H1 (cell line): ENCODE measurements around the gene HRH4. TPM values are rescaled to one million over a fixed set of nuclear protein-coding genes. Genes with fewer than 3 reads are reported as not detected.

ENCODE experiments used
- CTCF ChIA-PET: fragments of 300-600 bp; sonication (Branson Sonifier 250); formaldehyde crosslinking; loops from one replicate; lab custom pipeline; 2021; ENCODE audit not compliant: partially characterized antibody; lab: Charles Lee
- POLR2A ChIA-PET: fragments of 300-600 bp; sonication (Branson Sonifier 250); formaldehyde crosslinking; loops from one replicate; lab custom pipeline; 2021; ENCODE audit warnings: inconsistent platforms; ENCODE audit not compliant: partially characterized antibody; lab: Charles Lee
- DNase-seq, 2 experiments: peaks; one replicate each; pipeline versions ENCODE4 v3.0.0 to v3.0.0-alpha.2; 2010 to 2022; ENCODE audit warnings: low spot score in 2 of 2, low read depth in 1 of 2, mixed read lengths in 1 of 2
- FAIRE-seq: peaks from 2 replicates; lab custom pipeline; 2011; peaks lifted over from hg19 to GRCh38; lab: Jason Lieb, UNC
- H2AFZ ChIP-seq: 2 replicates; pipeline ENCODE4 v1.8.1; 2012; ENCODE audit warnings: low read length, inconsistent platforms
- H2AK5ac ChIP-seq: 2 replicates; pipeline ENCODE4 v1.6.1; 2013; ENCODE audit warnings: low read depth, low read length
- H2BK120ac ChIP-seq: replicated peaks from 2 replicates; pipeline ENCODE3; 2013; ENCODE audit warnings: low read depth, low read length, inconsistent platforms
- H2BK12ac ChIP-seq: 2 replicates; pipeline ENCODE4 v1.6.1; 2013; ENCODE audit warnings: low read depth, low read length
- H2BK15ac ChIP-seq: 2 replicates; pipeline ENCODE4 v1.6.1; 2013; ENCODE audit warnings: low read length
- H2BK20ac ChIP-seq: 2 replicates; pipeline ENCODE4 v1.6.1; 2013; ENCODE audit warnings: low read length
- H2BK5ac ChIP-seq: 2 replicates; pipeline ENCODE4 v1.6.1; 2013; ENCODE audit warnings: low read depth, low read length
- H3K14ac ChIP-seq: 2 replicates; pipeline ENCODE4 v1.6.1; 2013; ENCODE audit warnings: inconsistent platforms; ENCODE audit not compliant: insufficient read length
- H3K18ac ChIP-seq: 2 replicates; pipeline ENCODE4 v1.6.1; 2013; ENCODE audit warnings: low read length; ENCODE audit errors: extremely low read depth
- H3K23ac ChIP-seq: 2 replicates; pipeline ENCODE4 v1.6.1; 2013; ENCODE audit warnings: inconsistent platforms; ENCODE audit not compliant: insufficient read length
- H3K23me2 ChIP-seq: 2 replicates; pipeline ENCODE4 v1.6.1; 2013; ENCODE audit warnings: low read depth, low read length
- H3K27ac ChIP-seq: 2 replicates; pipeline ENCODE4 v1.6.1; 2011; ENCODE audit warnings: low read depth, low read length, inconsistent platforms
- H3K27me3 ChIP-seq, 4 experiments: replicated peaks in 1 of 4; 1 replicate in 1 of 4; 2 replicates in 3 of 4; pipeline versions ENCODE4 v1.6.1 to v1.8.1; 2011 to 2013; ENCODE audit warnings: low read length in 3 of 4, mild to moderate bottlenecking in 3 of 4, inconsistent platforms in 2 of 4, mixed read lengths in 2 of 4, moderate library complexity in 1 of 4; ENCODE audit not compliant: control insufficient read depth in 3 of 4, insufficient read depth in 3 of 4; ENCODE audit errors: extremely low read depth in 1 of 4
- H3K36me3 ChIP-seq, 4 experiments: 2 replicates each; pipeline versions ENCODE4 v1.6.1 to v1.8.1; 2011 to 2013; ENCODE audit warnings: mild to moderate bottlenecking in 4 of 4, low read length in 3 of 4, moderate library complexity in 2 of 4, control low read depth in 1 of 4, inconsistent platforms in 1 of 4; ENCODE audit not compliant: insufficient read depth in 4 of 4, control insufficient read depth in 2 of 4
- H3K4ac ChIP-seq: replicated peaks from 2 replicates; pipeline ENCODE3; 2013; ENCODE audit warnings: low read length, low read depth, mixed read lengths, inconsistent platforms; ENCODE audit not compliant: insufficient read length
- H3K4me1 ChIP-seq, 4 experiments: replicated peaks in 1 of 4; 1 replicate in 1 of 4; 2 replicates in 3 of 4; pipeline versions ENCODE4 v1.6.1 to v1.8.1; 2011 to 2013; ENCODE audit warnings: low read length in 3 of 4, inconsistent platforms in 2 of 4, mixed read lengths in 1 of 4; ENCODE audit not compliant: insufficient read depth in 4 of 4, control insufficient read depth in 3 of 4
- H3K4me2 ChIP-seq, 2 experiments: 2 replicates each; pipeline versions ENCODE4 v1.6.1 to v1.8.1; 2011 to 2013; ENCODE audit warnings: low read depth in 2 of 2, low read length in 2 of 2, control low read depth in 1 of 2, inconsistent platforms in 1 of 2, mild to moderate bottlenecking in 1 of 2; ENCODE audit not compliant: insufficient read depth in 1 of 2
- H3K4me3 ChIP-seq, 4 experiments: fragments of 200-600, 300-600 bp in 1 of 4; sonication (generic), shearing (Covaris generic), sonication (Bioruptor Twin) in 1 of 4; 2 replicates each; pipeline versions ENCODE4 v1.5.1 to v1.8.1; 2011 to 2016; ENCODE audit warnings: low read length in 4 of 4, low read depth in 3 of 4, control low read depth in 2 of 4, inconsistent platforms in 2 of 4, mild to moderate bottlenecking in 2 of 4, mixed read lengths in 1 of 4, moderate library complexity in 1 of 4; ENCODE audit not compliant: insufficient read depth in 2 of 4; ENCODE audit errors: extremely low read depth in 1 of 4
- H3K56ac ChIP-seq: replicated peaks from 2 replicates; pipeline ENCODE3; 2013; ENCODE audit warnings: low read depth, mild to moderate bottlenecking, mixed read lengths, low read length, inconsistent platforms; ENCODE audit not compliant: insufficient read length
- H3K79me1 ChIP-seq: 2 replicates; pipeline ENCODE4 v1.6.1; 2013; ENCODE audit warnings: low read depth, low read length, control low read depth
- H3K79me2 ChIP-seq, 2 experiments: 2 replicates each; pipeline versions ENCODE4 v1.6.1 to v1.8.1; 2012 to 2013; ENCODE audit warnings: low read length in 2 of 2, mild to moderate bottlenecking in 2 of 2, inconsistent platforms in 1 of 2; ENCODE audit not compliant: insufficient read depth in 2 of 2, control insufficient read depth in 1 of 2
- H3K9ac ChIP-seq, 4 experiments: replicated peaks in 1 of 4; 1 replicate in 1 of 4; 2 replicates in 3 of 4; pipeline versions ENCODE4 v1.6.1 to v1.8.1; 2011 to 2013; ENCODE audit warnings: low read depth in 3 of 4, low read length in 3 of 4, control low read depth in 2 of 4, mild to moderate bottlenecking in 2 of 4, moderate library complexity in 2 of 4, inconsistent platforms in 1 of 4; ENCODE audit errors: extremely low read depth in 1 of 4
- H3K9me3 ChIP-seq, 2 experiments: 2 replicates each; pipeline versions ENCODE4 v1.6.1 to v1.8.1; 2012 to 2013; ENCODE audit warnings: mild to moderate bottlenecking in 2 of 2, moderate library complexity in 2 of 2, control low read depth in 1 of 2, inconsistent platforms in 1 of 2, low read depth in 1 of 2, low read length in 1 of 2, mixed read lengths in 1 of 2; ENCODE audit not compliant: insufficient read depth in 2 of 2
- H4K20me1 ChIP-seq, 2 experiments: replicated peaks in 1 of 2; 2 replicates each; pipeline versions ENCODE3 to v1.8.1; 2011 to 2013; ENCODE audit warnings: inconsistent platforms in 2 of 2, low read length in 2 of 2, mild to moderate bottlenecking in 1 of 2; ENCODE audit not compliant: insufficient read depth in 2 of 2, control insufficient read depth in 1 of 2
- H4K5ac ChIP-seq: 2 replicates; pipeline ENCODE4 v1.6.1; 2013; ENCODE audit warnings: low read length, low read depth, mixed read lengths, inconsistent platforms; ENCODE audit not compliant: insufficient read length
- H4K8ac ChIP-seq: 2 replicates; pipeline ENCODE4 v1.8.0; 2013; ENCODE audit warnings: mild to moderate bottlenecking, moderate library complexity, low read length, inconsistent platforms; ENCODE audit not compliant: insufficient read depth; ENCODE audit errors: extremely low read depth
- H4K91ac ChIP-seq: replicated peaks from 2 replicates; pipeline ENCODE3; 2013; ENCODE audit warnings: low read length, mixed read lengths, inconsistent platforms; ENCODE audit not compliant: insufficient read length
- ASH2L ChIP-seq: fragments of 200-600, 300-600 bp; sonication (generic); IDR thresholded peaks from one replicate; pipeline ENCODE4 v1.7.1; 2017; ENCODE audit warnings: low read length
- CBX5 ChIP-seq: fragments of 300-800, 300-1000 bp; sonication (generic); IDR thresholded peaks from 2 replicates; pipeline ENCODE4 v1.7.1; 2016; ENCODE audit warnings: antibody characterized with exemption, low read length, low read depth
- CTBP2 ChIP-seq: IDR thresholded peaks from 2 replicates; pipeline ENCODE4 v1.7.0; 2011; ENCODE audit warnings: borderline replicate concordance, mild to moderate bottlenecking, moderate library complexity, mixed read lengths, low read length; ENCODE audit not compliant: insufficient read depth, insufficient read length
- E2F6 ChIP-seq: IDR thresholded peaks from 2 replicates; pipeline ENCODE4 v1.6.1; 2012; ENCODE audit warnings: inconsistent platforms
- HDAC2 ChIP-seq, 2 experiments: fragments of 300-600 bp in 1 of 2; sonication (generic) in 1 of 2; IDR thresholded peaks; 2 replicates each; pipeline ENCODE4 v1.6.1; 2011 to 2012; ENCODE audit warnings: low read depth in 2 of 2, low read length in 2 of 2, mild to moderate bottlenecking in 2 of 2, moderate library complexity in 2 of 2, borderline replicate concordance in 1 of 2, inconsistent platforms in 1 of 2
- MAFK ChIP-seq: IDR thresholded peaks from 2 replicates; pipeline ENCODE4 v1.6.1; 2012; ENCODE audit warnings: low read depth, mild to moderate bottlenecking, improper control_type of control experiment, low read length
- SAP30 ChIP-seq: fragments of 300-600 bp; sonication (generic); IDR thresholded peaks from 2 replicates; pipeline ENCODE4 v1.7.1; 2012; ENCODE audit warnings: low read length, moderate library complexity, mild to moderate bottlenecking, inconsistent platforms; ENCODE audit not compliant: insufficient read depth, insufficient replicate concordance
- USF2 ChIP-seq: IDR thresholded peaks from 2 replicates; pipeline ENCODE4 v1.6.1; 2011; ENCODE audit warnings: low read length, improper control_type of control experiment
- WGBS, 2 experiments: shearing (Covaris generic) in 1 of 2; methylation state at CpG; one replicate each; pipeline versions ENCODE4 v1.1.6 to v1.1.7; 2013 to 2015; ENCODE audit warnings: low lambda C conversion rate in 2 of 2, mixed read lengths in 2 of 2, inconsistent platforms in 1 of 2, low coverage in 1 of 2, missing lambda C conversion rate in 1 of 2; ENCODE audit not compliant: insufficient replicate concordance in 2 of 2, insufficient coverage in 1 of 2, insufficient read length in 1 of 2; ENCODE audit errors: extremely low coverage in 1 of 2, missing lambda C conversion rate in 1 of 2; 5-methylcytosine and 5-hydroxymethylcytosine counted together
- polyA plus RNA-seq, 7 experiments: library from polyadenylated mRNA; depleted of rRNA in 3 of 7; stranded (reverse) in 5 of 7; unstranded in 2 of 7; fragments of >200 nt in 5 of 7; fragments of 200-250 nt in 2 of 7; gene quantifications; 1 replicate in 5 of 7; 2 replicates in 1 of 7; 4 replicates in 1 of 7; pipeline versions ENCODE4 v1.2.1 to v1.2.3, GENCODE V29; 2011 to 2013; ENCODE audit warnings: missing spikeins in 2 of 7, mixed read lengths in 2 of 7
- total RNA-seq: library from RNA; stranded (reverse); fragmentation: NEBNext Ultra II Directional; extraction: Animal tissue kit (Norgen Biotek cat#: 25700); gene quantifications from 2 replicates; pipeline ENCODE4 v1.2.1, GENCODE V29; 2021

The HRH4 gene
- total and polyA plus RNA-seq, 2 of the 8 experiments (the other 6 are each of a cell fraction or from before 2014, with no cell fraction given) = 0.03 TPM; not detected in 1

GRCh38 chr18:24499814-24500213 lies 39.4 kb downstream of the HRH4 start:
- Histone ChIP-seq H3K27ac (no peak overlapping the region), H3K79me2 (no peaks in the 10 kb centered on the region), H3K56ac (no peak overlapping the region), H3K79me1 (no peaks in the 10 kb centered on the region), H4K20me1 (no peaks in the 10 kb centered on the region), H4K91ac (no peak overlapping the region), H2BK20ac (no peak overlapping the region), H3K14ac (no peak overlapping the region), H2BK120ac (no peak overlapping the region), H2BK15ac (no peak overlapping the region), H3K27me3 (no peaks in the 10 kb centered on the region), H3K9me3 (no peaks in the 10 kb centered on the region), H3K36me3 (no peaks in the 10 kb centered on the region), H3K4me1 (no peaks in the 10 kb centered on the region; a peak in 1 of 7 replicates), H3K4ac (no peak overlapping the region), H3K23ac (no peak overlapping the region), H2BK12ac (no peak overlapping the region), H3K18ac (no peak overlapping the region), H3K4me2 (no peak overlapping the region), H3K9ac (no peak overlapping the region), H2AFZ (no peak overlapping the region), H3K4me3 (no peak overlapping the region), H2BK5ac (no peak overlapping the region), H4K5ac (no peak overlapping the region), H4K8ac (no peak overlapping the region), H2AK5ac (no peak overlapping the region), H3K23me2 (no peaks in the 10 kb centered on the region; the same call in 1 of the 2 replicates)
- WGBS, 2 experiments = 85% methylated on average over 5 of the region's 5 CpGs; no CpG with 5 or more reads in 1 of the 2 experiments
- CTCF ChIA-PET = interaction anchor here (0.6 to 11.9 kb wide), 3 partner anchors 12 to 149 kb away, joined by 4 to 101 read pairs (median 4); no protein-coding TSS in a partner anchor
- POLR2A ChIA-PET = interaction anchor here (0.8 kb wide), 1 partner anchor 37 kb away, joined by 3 read pairs; no protein-coding TSS in a partner anchor
- DNase-seq (no peak), FAIRE-seq (no peak)
- no peak for TF ChIP-seq HDAC2 (IDR thresholded peaks at IDR 0.05; ENCODE audit: borderline replicate concordance in 1 of 2, low read depth in 2 of 2, low read length in 2 of 2)
- no peak for TF ChIP-seq USF2
- TF ChIP-seq SAP30 = no peak
- no peak for TF ChIP-seq MAFK
- TF ChIP-seq ASH2L = no peak
- TF ChIP-seq CTBP2 = no peak
- no peak for TF ChIP-seq E2F6
- no peak for TF ChIP-seq CBX5
